Mammary epithelial cell (primary cell): Measurements from ENCODE around the gene PEAK1.

ENCODE experiments used
- CTCF ChIP-seq, 2 donors: IDR thresholded peaks in 1 of 2; conservative IDR thresholded peaks in 1 of 2; 2 replicates each; pipeline ENCODE4 v1.5.1; 2011 to 2012; ENCODE audit warnings: inconsistent platforms in 2 of 2, low read length in 2 of 2, mild to moderate bottlenecking in 2 of 2, control low read depth in 1 of 2, low read depth in 1 of 2; ENCODE audit not compliant: insufficient read depth in 1 of 2; ENCODE audit errors: extremely low read depth in 1 of 2
- EZH2 ChIP-seq: IDR thresholded peaks from 2 replicates; pipeline ENCODE4 v1.6.1; 2012; ENCODE audit warnings: low read length, inconsistent platforms, borderline replicate concordance

GRCh38 chr15:77084436-77084835, 335.5 kb downstream of the PEAK1 start:
- no peak for TF ChIP-seq EZH2
- TF ChIP-seq CTCF (conservative IDR thresholded peaks at IDR 0.05 in 1 of 2, IDR thresholded peaks at IDR 0.05 in 1 of 2; ENCODE audit: extremely low read depth in 1 of 2, insufficient read depth in 1 of 2, low read depth in 1 of 2, low read length in 2 of 2): no peak
